GM23248 (cell line): ENCODE data around the gene MAGI1.

Source experiments
- EZH2 ChIP-seq: fragments of 200-600 bp; sonication (generic); IDR thresholded peaks from 2 replicates; pipeline ENCODE4 v1.6.1; 2018; ENCODE audit warnings: antibody characterized with exemption, mild to moderate bottlenecking; ENCODE audit not compliant: insufficient read depth, poor library complexity, severe bottlenecking
- EZH2phosphoT487 ChIP-seq: fragments of 200-600 bp; sonication (generic); IDR thresholded peaks from 2 replicates; pipeline ENCODE4 v1.6.1; 2018; ENCODE audit warnings: antibody characterized with exemption, moderate library complexity, mild to moderate bottlenecking, low read depth; ENCODE audit not compliant: insufficient read depth

- TF ChIP-seq EZH2 (no peak), EZH2phosphoT487 (no peak)
Observed at GRCh38 chr3:65575376-65575840, 463.3 kb downstream of the MAGI1 start.
